WTC11 (cell line): ENCODE results near the gene MAP3K1. TPM values are rescaled to one million over a fixed set of nuclear protein-coding genes. Genes with fewer than 3 reads are reported as not detected.

Experiments used
- ATAC-seq: fragments of 200-7000 bp; cut with Tn5 transposase; 2 replicates; pipeline ENCODE4 v1.10.0; 2021; ENCODE audit warnings: mild to moderate bottlenecking, moderate library complexity
- CTCF ChIA-PET: fragments of 300-600 bp; sonication (Branson Sonifier 250); formaldehyde crosslinking; loops from one replicate; lab custom pipeline; 2021; ENCODE audit warnings: antibody characterized with exemption; lab: Charles Lee
- POLR2A ChIA-PET: fragments of 350-600 bp; sonication (Branson Sonifier 250); formaldehyde crosslinking; loops from one replicate; lab custom pipeline; 2021; ENCODE audit warnings: antibody characterized with exemption; lab: Charles Lee
- DNase-seq: peaks from one replicate; pipeline ENCODE4 v3.0.0; 2021; ENCODE audit warnings: low spot score
- H3K27ac Mint-ChIP-seq: 2 replicates; pipeline ENCODE4 v1.8.0; 2021; ENCODE audit warnings: mixed read lengths
- H3K27me3 Mint-ChIP-seq: 2 replicates; pipeline ENCODE4 v1.8.0; 2021; ENCODE audit warnings: low read depth, mild to moderate bottlenecking, moderate library complexity, mixed read lengths
- H3K36me3 Mint-ChIP-seq: 2 replicates; pipeline ENCODE4 v1.8.0; 2021; ENCODE audit warnings: mixed read lengths
- H3K4me1 Mint-ChIP-seq: 2 replicates; pipeline ENCODE4 v1.8.0; 2022; ENCODE audit warnings: mixed read lengths
- H3K4me3 Mint-ChIP-seq: 2 replicates; pipeline ENCODE4 v1.8.0; 2021; ENCODE audit warnings: mild to moderate bottlenecking, moderate library complexity, mixed read lengths
- H3K9me3 Mint-ChIP-seq: 2 replicates; pipeline ENCODE4 v1.8.0; 2021; ENCODE audit warnings: mixed read lengths
- CREM ChIP-seq: sonication (generic); formaldehyde crosslinking; IDR thresholded peaks from 2 replicates; pipeline ENCODE4 v1.8.1; 2022; ENCODE audit warnings: mild to moderate bottlenecking, missing genetic modification reagents, moderate library complexity
- E2F1 ChIP-seq: sonication (generic); formaldehyde crosslinking; IDR thresholded peaks from 2 replicates; pipeline ENCODE4 v1.8.0; 2022; ENCODE audit warnings: mild to moderate bottlenecking, missing genetic modification reagents
- E2F5 ChIP-seq: sonication (generic); formaldehyde crosslinking; IDR thresholded peaks from 2 replicates; pipeline ENCODE4 v1.8.1; 2022; ENCODE audit warnings: mild to moderate bottlenecking, moderate library complexity, missing genetic modification reagents
- EMX1 ChIP-seq: fragments of 250-450 bp; sonication (Bioruptor Pico); IDR thresholded peaks from 2 replicates; pipeline ENCODE4 v1.8.0; 2021; ENCODE audit warnings: mild to moderate bottlenecking
- ESRRA ChIP-seq: sonication (generic); formaldehyde crosslinking; IDR thresholded peaks from 2 replicates; pipeline ENCODE4 v1.8.1; 2022; ENCODE audit warnings: mild to moderate bottlenecking, missing genetic modification reagents, borderline replicate concordance
- GABPB1 ChIP-seq: sonication (generic); formaldehyde crosslinking; IDR thresholded peaks from 2 replicates; pipeline ENCODE4 v1.8.1; 2023; ENCODE audit warnings: mild to moderate bottlenecking, missing genetic modification reagents
- HMGA2 ChIP-seq: fragments of 250-450 bp; sonication (Bioruptor Pico); IDR thresholded peaks from 2 replicates; pipeline ENCODE4 v1.4.0; 2021; ENCODE audit warnings: mild to moderate bottlenecking, moderate library complexity
- HMGXB4 ChIP-seq: sonication (generic); formaldehyde crosslinking; IDR thresholded peaks from 2 replicates; pipeline ENCODE4 v1.8.1; 2023; ENCODE audit warnings: mild to moderate bottlenecking, moderate library complexity, missing genetic modification reagents
- IRF1 ChIP-seq: sonication (generic); formaldehyde crosslinking; IDR thresholded peaks from 2 replicates; pipeline ENCODE4 v1.8.0; 2023; ENCODE audit warnings: missing genetic modification reagents
- NFYB ChIP-seq: sonication (generic); formaldehyde crosslinking; conservative IDR thresholded peaks from 2 replicates; pipeline ENCODE4 v1.8.0; 2022; ENCODE audit warnings: low read depth, missing genetic modification reagents
- NR1H2 ChIP-seq: sonication (generic); formaldehyde crosslinking; IDR thresholded peaks from 2 replicates; pipeline ENCODE4 v1.9.0; 2021; ENCODE audit warnings: mild to moderate bottlenecking, moderate library complexity, missing genetic modification reagents
- RELA ChIP-seq: sonication (generic); formaldehyde crosslinking; IDR thresholded peaks from 2 replicates; pipeline ENCODE4 v1.8.1; 2022; ENCODE audit warnings: missing genetic modification reagents, mild to moderate bottlenecking, borderline replicate concordance
- TEAD1 ChIP-seq: sonication (generic); formaldehyde crosslinking; IDR thresholded peaks from 2 replicates; pipeline ENCODE4 v1.8.0; 2022; ENCODE audit warnings: mild to moderate bottlenecking, missing genetic modification reagents
- ZNF317 ChIP-seq: sonication (generic); formaldehyde crosslinking; IDR thresholded peaks from 2 replicates; pipeline ENCODE4 v1.8.1; 2023; ENCODE audit warnings: low read depth, mild to moderate bottlenecking, moderate library complexity, missing genetic modification reagents, borderline replicate concordance
- ZNF396 ChIP-seq: fragments of 250-450 bp; sonication (Bioruptor Pico); IDR thresholded peaks from 2 replicates; pipeline ENCODE4 v1.8.0; 2021; ENCODE audit warnings: mild to moderate bottlenecking, moderate library complexity, borderline replicate concordance
- ZNF532 ChIP-seq: fragments of 250-450 bp; sonication (Bioruptor Pico); IDR thresholded peaks from 2 replicates; pipeline ENCODE4 v1.9.0; 2021; ENCODE audit warnings: mild to moderate bottlenecking, borderline replicate concordance
- ZNF671 ChIP-seq: fragments of 250-450 bp; sonication (Bioruptor Pico); IDR thresholded peaks from 2 replicates; pipeline ENCODE4 v1.8.0; 2021; ENCODE audit warnings: mild to moderate bottlenecking
- total RNA-seq: library from RNA; stranded (reverse); gene quantifications from 3 replicates; pipeline ENCODE4 v1.2.3, GENCODE V29; 2021

Gene MAP3K1
- total RNA-seq, 1 experiment from 2014 or later: 16.3 TPM

GRCh38 chr5:56919942-56920662 is 104.8 kb downstream of the MAP3K1 start:
- Mint-ChIP-seq H3K36me3 (peaks cover 38% of the 10 kb centered on the region), H3K9me3 (peaks cover 25% of the 10 kb centered on the region), H3K4me1 (peaks cover 10% of the 10 kb centered on the region), H3K27me3 (no peaks in the 10 kb centered on the region), H3K27ac (no peak overlapping the region), H3K4me3 (no peak overlapping the region)
- POLR2A ChIA-PET: no interaction called here
- no peak for ATAC-seq
- TF ChIP-seq TEAD1 (CRISPR knock-in tag) (no peak), NFYB (no peak), NR1H2 (CRISPR knock-in tag) (no peak), ZNF671 (no peak), RELA (CRISPR knock-in tag) (no peak), ESRRA (CRISPR knock-in tag) (no peak), ZNF532 (no peak)
- no peak for DNase-seq
- CTCF ChIA-PET: interaction anchor here (0.6 kb wide), 1 partner anchor 222 kb away, joined by 3 read pairs; no protein-coding TSS in a partner anchor

- peaks cover 65% of the 10 kb centered on the region for H3K36me3 Mint-ChIP-seq
- ATAC-seq: no peak
- no peak overlapping the region for H3K27ac Mint-ChIP-seq
- no peak overlapping the region for H3K4me3 Mint-ChIP-seq
- peaks cover 8% of the 10 kb centered on the region for H3K4me1 Mint-ChIP-seq
- no peak for DNase-seq
- ChIA-PET CTCF (no interaction called here), POLR2A (no interaction called here)
- peaks cover 41% of the 10 kb centered on the region for H3K9me3 Mint-ChIP-seq
- no peaks in the 10 kb centered on the region for H3K27me3 Mint-ChIP-seq
- no peak for TF ChIP-seq ZNF317 (CRISPR knock-in tag)
- no peak for TF ChIP-seq ZNF396 (CRISPR knock-in tag)
- no peak for TF ChIP-seq EMX1 (CRISPR knock-in tag)
- TF ChIP-seq E2F5 (CRISPR knock-in tag): no peak
- no peak for TF ChIP-seq E2F1
- TF ChIP-seq GABPB1 (CRISPR knock-in tag): no peak
Observed at GRCh38 chr5:56922922-56923321, 107.6 kb downstream of the MAP3K1 start.

- ATAC-seq: no peak
- Mint-ChIP-seq H3K27ac (no peak overlapping the region), H3K4me1 (no peaks in the 10 kb centered on the region), H3K36me3 (peaks cover 66% of the 10 kb centered on the region), H3K9me3 (no peaks in the 10 kb centered on the region), H3K27me3 (no peaks in the 10 kb centered on the region), H3K4me3 (no peak overlapping the region)
- DNase-seq: no peak
- TF ChIP-seq HMGXB4 (no peak), CREM (CRISPR knock-in tag) (no peak), HMGA2 (no peak), ZNF671 (no peak), IRF1 (no peak)
- POLR2A ChIA-PET: no interaction called here
- CTCF ChIA-PET: no interaction called here
Observed at GRCh38 chr5:56934325-56934724, 119.0 kb downstream of the MAP3K1 start.
